Measurements from ENCODE around the gene HS6ST3.

GRCh38 chr13:96796091-96796633 lies 706.3 kb downstream of the HS6ST3 start:
- TF ChIP-seq POLR2A (IDR thresholded peaks at IDR 0.05) = no peak
- TF ChIP-seq CTCF (IDR thresholded peaks at IDR 0.05) = no peak
- TF ChIP-seq POLR2AphosphoS5 (IDR thresholded peaks at IDR 0.05) = no peak
- no peak for TF ChIP-seq EP300 (IDR thresholded peaks at IDR 0.05)

Data from upper lobe of left lung (tissue), 4 donors.